Small intestine (tissue), 7 donors: ENCODE data around the gene SCN8A. TPM values are rescaled to one million over a fixed set of nuclear protein-coding genes. Genes with fewer than 3 reads are reported as not detected.

Source experiments
- DNase-seq, 2 donors: peaks; one replicate each; pipeline versions ENCODE4 v3.0.0 to v3.0.0-alpha.2; 2013
- FAIRE-seq: peaks from 2 replicates; lab custom pipeline; 2012; peaks lifted over from hg19 to GRCh38; lab: Jason Lieb, UNC
- H3K27ac ChIP-seq, 3 donors: one replicate each; pipeline ENCODE4 v1.5.1; 2013; ENCODE audit warnings: low read length in 2 of 3, mild to moderate bottlenecking in 2 of 3, control low read depth in 1 of 3, inconsistent platforms in 1 of 3, low read depth in 1 of 3, moderate library complexity in 1 of 3
- H3K27me3 ChIP-seq, 3 donors: one replicate each; pipeline ENCODE4 v1.6.1; 2013; ENCODE audit warnings: low read length in 3 of 3, inconsistent platforms in 1 of 3; ENCODE audit not compliant: control insufficient read depth in 3 of 3, insufficient read depth in 3 of 3
- H3K36me3 ChIP-seq, 3 donors: one replicate each; pipeline ENCODE4 v1.6.1; 2013; ENCODE audit warnings: low read length in 3 of 3, inconsistent platforms in 1 of 3, low read depth in 1 of 3, mild to moderate bottlenecking in 1 of 3, moderate library complexity in 1 of 3; ENCODE audit not compliant: control insufficient read depth in 3 of 3, insufficient read depth in 2 of 3
- H3K4me1 ChIP-seq, 3 donors: one replicate each; pipeline ENCODE4 v1.6.1; 2013; ENCODE audit warnings: low read length in 2 of 3, inconsistent platforms in 1 of 3, low read depth in 1 of 3, mild to moderate bottlenecking in 1 of 3, moderate library complexity in 1 of 3; ENCODE audit not compliant: control insufficient read depth in 3 of 3, insufficient read depth in 2 of 3
- H3K4me3 ChIP-seq, 3 donors: one replicate each; pipeline ENCODE4 v1.5.1; 2013; ENCODE audit warnings: low read length in 3 of 3, control low read depth in 1 of 3, inconsistent platforms in 1 of 3, low read depth in 1 of 3, mild to moderate bottlenecking in 1 of 3, moderate library complexity in 1 of 3
- H3K9me3 ChIP-seq, 2 donors: one replicate each; pipeline ENCODE4 v1.6.1; 2013; ENCODE audit warnings: low read depth in 1 of 2, low read length in 1 of 2; ENCODE audit not compliant: control insufficient read depth in 2 of 2, insufficient read depth in 1 of 2
- WGBS, 3 donors: extraction: QIAGEN DNeasy Blood & Tissue Kit; methylation state at CpG; one replicate each; pipeline ENCODE4 v1.1.7; 2013; 5-methylcytosine and 5-hydroxymethylcytosine counted together
- polyA plus RNA-seq, 4 donors: library from polyadenylated mRNA; stranded (reverse) in 3 of 4; unstranded in 1 of 4; fragments of 200-250 nt in 3 of 4; fragments of 120-200 nt in 1 of 4; gene quantifications; one replicate each; pipeline versions ENCODE4 v1.2.1 to v1.2.3, GENCODE V29; 2013
- donor health status: healthy with polysubstance abuse.
- donor health status: control.
- donor health status: control.
- donor health status: Bipolar disorder and iron deficiency.
- donor health status: healthy.

The SCN8A gene
- polyA plus RNA-seq, 4 donors: 0.19 to 1.2 TPM; not detected in 2

DNA sequence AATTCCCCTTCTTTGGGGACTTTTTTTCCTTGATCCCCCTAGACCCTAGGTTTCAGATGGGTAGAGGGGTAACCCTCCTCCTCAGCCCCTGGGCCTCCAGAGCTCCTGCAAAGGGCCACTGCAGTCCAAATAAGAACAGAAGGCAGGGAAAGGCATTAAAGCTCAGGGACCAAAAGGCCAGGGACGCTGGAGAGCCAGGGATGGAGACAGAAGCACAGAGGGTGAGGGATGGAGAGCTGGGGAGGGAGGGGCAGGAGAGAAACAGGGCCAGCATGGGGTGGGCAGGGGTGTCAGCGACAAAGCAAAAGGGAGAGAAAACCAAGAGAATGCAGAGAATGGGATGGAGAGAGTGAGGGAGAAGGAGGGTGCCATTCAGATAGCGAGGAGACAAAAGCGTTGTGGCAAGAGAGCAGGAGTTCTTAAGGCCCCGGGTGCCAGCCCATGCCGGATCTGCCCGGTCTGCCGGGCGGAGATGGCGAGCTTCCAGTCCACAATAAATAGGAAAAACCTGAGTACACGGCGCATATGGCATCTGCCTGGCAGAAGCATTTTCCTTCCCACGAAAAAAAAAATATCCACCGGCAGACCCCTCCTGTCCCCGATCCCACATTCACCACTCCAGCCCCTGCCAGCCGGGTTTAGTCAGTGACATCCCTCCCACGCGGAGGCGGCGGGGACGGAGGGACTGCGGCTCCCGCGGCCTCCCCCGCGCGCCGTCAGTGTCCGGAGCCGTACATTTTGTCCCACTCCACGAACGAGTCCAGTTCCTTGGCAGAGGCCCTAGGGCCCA lies 228.9 kb downstream of the SCN8A start:
- Histone ChIP-seq H3K36me3 (peaks cover 0 to 7% (median 0%) of the 10 kb centered on the region in 3 donors), H3K4me1 (peaks cover 0 to 18% (median 0%) of the 10 kb centered on the region in 3 donors), H3K27ac (no peak overlapping the region), H3K27me3 (peaks cover 0 to 10% (median 0%) of the 10 kb centered on the region in 3 donors), H3K4me3 (peak overlapping the region in 1 of 3 donors; percentile 41), H3K9me3 (no peaks in the 10 kb centered on the region)
- DNase-seq (no peak), FAIRE-seq (no peak)
- WGBS, 3 donors: 54 to 57% (median 55%) methylated on average over 29 to 32 of the region's 32 CpGs

- H3K27me3 ChIP-seq: peaks cover 0 to 10% (median 0%) of the 10 kb centered on the region in 3 donors
- H3K4me1 ChIP-seq: peaks cover 0 to 12% (median 0%) of the 10 kb centered on the region in 3 donors
- H3K4me3 ChIP-seq: peak overlapping the region; percentile 41 to 57 (median 45)
- DNase-seq (peak; percentile 27 to 70), FAIRE-seq (no peak)
- H3K36me3 ChIP-seq: peaks cover 0 to 7% (median 0%) of the 10 kb centered on the region in 3 donors
- whole genome bisulfite sequencing, 3 donors: 31 to 62% (median 34%) methylated on average over 55 to 113 of the region's 113 CpGs
- peak overlapping the region in 2 of 3 donors; percentile 22 to 70 for H3K27ac ChIP-seq
- no peaks in the 10 kb centered on the region for H3K9me3 ChIP-seq
Measured at GRCh38 chr12:51820526-51821439, 229.8 kb downstream of the SCN8A start.

DNA sequence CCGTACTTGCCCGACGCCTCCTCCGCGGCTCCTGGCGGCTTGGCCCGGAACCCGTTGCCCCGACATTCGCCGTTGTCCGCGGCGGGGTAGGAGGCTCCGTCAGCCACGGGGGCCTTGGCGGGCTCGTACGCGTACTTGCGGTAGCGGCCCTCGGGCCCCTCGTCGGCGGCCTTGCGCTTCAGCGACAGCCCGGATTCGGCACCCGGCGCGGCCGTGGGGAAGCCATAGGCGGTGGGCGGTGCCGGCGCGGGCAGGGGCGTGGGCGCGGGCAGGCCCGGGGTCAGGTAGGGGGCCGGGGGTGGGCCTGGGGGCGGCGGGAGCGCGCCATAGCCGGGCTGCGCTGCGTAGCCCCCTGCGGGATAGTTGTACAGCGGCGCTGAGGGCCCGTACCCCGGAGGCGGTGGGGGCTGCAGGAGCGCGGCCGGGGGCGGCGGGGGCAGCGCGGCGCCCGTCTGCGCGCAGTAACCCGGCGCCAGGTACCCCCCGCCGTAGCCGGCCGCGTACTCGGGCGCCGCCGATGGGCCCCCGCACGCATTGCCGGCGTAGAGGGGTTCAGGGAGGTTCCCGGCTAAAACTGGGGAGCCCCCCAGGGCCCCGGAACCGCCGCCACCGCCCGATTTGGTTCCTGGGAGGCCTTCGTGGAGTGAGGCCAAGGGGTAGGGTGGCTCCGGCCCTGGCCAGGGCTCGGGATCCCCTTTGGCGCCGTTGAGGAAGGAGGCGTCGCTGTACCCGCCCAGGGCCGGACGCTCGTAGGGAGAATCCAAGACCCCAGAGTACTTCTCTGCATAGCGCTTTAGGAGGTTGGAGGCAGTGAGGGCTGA lies 230.6 kb downstream of the SCN8A start:
- H3K36me3 ChIP-seq: peaks cover 0 to 2% (median 0%) of the 10 kb centered on the region in 3 donors
- H3K27me3 ChIP-seq: peaks cover 0 to 10% (median 0%) of the 10 kb centered on the region in 3 donors
- FAIRE-seq: no peak
- no peak for DNase-seq
- no peaks in the 10 kb centered on the region for H3K9me3 ChIP-seq
- WGBS, 3 donors: 56 to 76% (median 67%) methylated on average over 60 to 101 of the region's 101 CpGs
- H3K27ac ChIP-seq: peak overlapping the region in 2 of 3 donors; percentile 22 to 70
- peak overlapping the region; percentile 41 to 57 (median 45) for H3K4me3 ChIP-seq
- peaks cover 0 to 12% (median 0%) of the 10 kb centered on the region in 3 donors for H3K4me1 ChIP-seq

GRCh38 chr12:51822261-51822616 lies 231.2 kb downstream of the SCN8A start:
- no peak overlapping the region for H3K27ac ChIP-seq
- no peak for DNase-seq
- peaks cover 0 to 10% (median 0%) of the 10 kb centered on the region in 3 donors for H3K27me3 ChIP-seq
- WGBS, 3 donors: 94 to 96% (median 94%) methylated on average over 15 to 16 of the region's 16 CpGs
- H3K4me1 ChIP-seq: peaks cover 0 to 10% (median 0%) of the 10 kb centered on the region in 3 donors
- no peak overlapping the region for H3K4me3 ChIP-seq
- no peaks in the 10 kb centered on the region for H3K9me3 ChIP-seq
- peaks cover 0 to 2% (median 0%) of the 10 kb centered on the region in 3 donors for H3K36me3 ChIP-seq
- no peak for FAIRE-seq

- DNase-seq (no peak), FAIRE-seq (no peak)
- no peaks in the 10 kb centered on the region for H3K9me3 ChIP-seq
- H3K27ac ChIP-seq: no peak overlapping the region
- peaks cover 0 to 11% (median 4%) of the 10 kb centered on the region in 3 donors for H3K4me1 ChIP-seq
- no peak overlapping the region for H3K4me3 ChIP-seq
- peaks cover 0 to 10% (median 0%) of the 10 kb centered on the region in 3 donors for H3K27me3 ChIP-seq
- peaks cover 0 to 2% (median 0%) of the 10 kb centered on the region in 3 donors for H3K36me3 ChIP-seq
- WGBS, 3 donors: 84 to 87% (median 86%) methylated on average over 4 of the region's 4 CpGs
Measured at GRCh38 chr12:51822956-51823355, 231.9 kb downstream of the SCN8A start.

GRCh38 chr12:51823875-51824565 lies 233.0 kb downstream of the SCN8A start:
- 11 to 28% (median 14%) methylated on average over 6 of the region's 6 CpGs for WGBS, 3 donors
- peaks cover 0 to 15% (median 4%) of the 10 kb centered on the region in 3 donors for H3K4me1 ChIP-seq
- H3K4me3 ChIP-seq: no peak overlapping the region
- H3K9me3 ChIP-seq: no peaks in the 10 kb centered on the region
- H3K27ac ChIP-seq: no peak overlapping the region
- no peak for FAIRE-seq
- DNase-seq: peak; percentile 75 to 79
- peaks cover 0 to 2% (median 0%) of the 10 kb centered on the region in 3 donors for H3K36me3 ChIP-seq
- H3K27me3 ChIP-seq: peaks cover 0 to 10% (median 0%) of the 10 kb centered on the region in 3 donors

DNA sequence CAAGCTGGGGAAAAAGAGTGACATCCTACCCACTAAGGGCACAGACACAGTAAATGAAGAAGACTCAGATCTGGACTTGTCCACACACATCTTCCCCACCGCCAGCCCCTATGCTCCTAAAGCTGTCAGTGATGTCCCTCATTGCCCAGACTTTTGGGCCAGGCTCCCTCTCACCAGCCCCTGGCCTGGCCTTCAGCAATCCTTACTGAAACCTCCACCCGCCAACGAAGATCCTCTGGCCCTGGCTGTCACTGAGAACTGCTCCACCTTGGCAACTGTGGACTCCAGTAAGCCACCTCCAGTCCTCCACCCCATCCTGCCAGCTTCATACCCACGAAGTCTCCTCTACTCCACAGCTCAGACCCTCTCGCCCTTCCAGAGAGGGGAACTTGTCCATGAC lies 234.2 kb downstream of the SCN8A start:
- 75 to 92% (median 88%) methylated on average over 5 of the region's 5 CpGs for WGBS, 3 donors
- Histone ChIP-seq H3K27ac (no peak overlapping the region), H3K36me3 (peaks cover 0 to 2% (median 0%) of the 10 kb centered on the region in 3 donors), H3K4me3 (no peak overlapping the region), H3K9me3 (no peaks in the 10 kb centered on the region), H3K4me1 (peaks cover 0 to 15% (median 4%) of the 10 kb centered on the region in 3 donors), H3K27me3 (peaks cover 0 to 4% (median 0%) of the 10 kb centered on the region in 3 donors)
- DNase-seq (no peak), FAIRE-seq (no peak)
